Liver (tissue), 9 donors: Measurements from ENCODE around the gene C10orf71. TPM values are rescaled to one million over a fixed set of nuclear protein-coding genes. Genes with fewer than 3 reads are reported as not detected.

Source experiments
- DNase-seq: peaks from one replicate; pipeline ENCODE4 v3.0.0-alpha.2; 2017; ENCODE audit warnings: low spot score
- H3K27ac ChIP-seq, 2 donors: one replicate each; pipeline ENCODE4 v1.7.0; 2013; ENCODE audit warnings: inconsistent platforms in 2 of 2, low read length in 2 of 2, control low read depth in 1 of 2, low read depth in 1 of 2, mild to moderate bottlenecking in 1 of 2
- H3K27me3 ChIP-seq, 4 donors: one replicate each; pipeline versions ENCODE4 v1.6.1 to v1.7.0; 2013; ENCODE audit warnings: low read length in 3 of 4, inconsistent platforms in 1 of 4, mild to moderate bottlenecking in 1 of 4, moderate library complexity in 1 of 4; ENCODE audit not compliant: control insufficient read depth in 4 of 4, insufficient read depth in 4 of 4
- H3K36me3 ChIP-seq, 4 donors: one replicate each; pipeline versions ENCODE4 v1.6.1 to v1.7.0; 2013; ENCODE audit warnings: low read length in 3 of 4, mild to moderate bottlenecking in 3 of 4, low read depth in 1 of 4, moderate library complexity in 1 of 4; ENCODE audit not compliant: control insufficient read depth in 4 of 4, insufficient read depth in 3 of 4
- H3K4me1 ChIP-seq, 4 donors: one replicate each; pipeline versions ENCODE4 v1.6.1 to v1.7.0; 2013; ENCODE audit warnings: low read length in 3 of 4, mild to moderate bottlenecking in 3 of 4, moderate library complexity in 1 of 4; ENCODE audit not compliant: control insufficient read depth in 4 of 4, insufficient read depth in 4 of 4
- H3K4me3 ChIP-seq, 3 donors: one replicate each; pipeline versions ENCODE4 v1.6.1 to v1.7.0; 2013; ENCODE audit warnings: low read length in 3 of 3, control low read depth in 1 of 3, low read depth in 1 of 3, mild to moderate bottlenecking in 1 of 3
- H3K9ac ChIP-seq, 2 donors: one replicate each; pipeline ENCODE4 v1.7.0; 2013; ENCODE audit warnings: low read length in 2 of 2, mild to moderate bottlenecking in 2 of 2, moderate library complexity in 2 of 2, control low read depth in 1 of 2, low read depth in 1 of 2
- H3K9me3 ChIP-seq, 4 donors: one replicate each; pipeline versions ENCODE4 v1.6.1 to v1.7.0; 2013; ENCODE audit warnings: low read length in 3 of 4; ENCODE audit not compliant: control insufficient read depth in 4 of 4
- EGR1 ChIP-seq, 2 donors: IDR thresholded peaks; 2 replicates each; pipeline ENCODE4 v1.6.1; 2016 to 2018; ENCODE audit warnings: antibody characterized with exemption in 2 of 2, low read depth in 2 of 2
- FOXA1 ChIP-seq: IDR thresholded peaks from 2 replicates; pipeline ENCODE4 v1.6.1; 2016; ENCODE audit warnings: antibody characterized with exemption
- FOXA2 ChIP-seq: IDR thresholded peaks from 2 replicates; pipeline ENCODE4 v1.6.1; 2016; ENCODE audit warnings: antibody characterized with exemption
- GABPA ChIP-seq, 2 donors: IDR thresholded peaks in 1 of 2; conservative IDR thresholded peaks in 1 of 2; 2 replicates each; pipeline ENCODE4 v1.6.1; 2016; ENCODE audit warnings: antibody characterized with exemption in 2 of 2, mild to moderate bottlenecking in 1 of 2, moderate library complexity in 1 of 2
- HNF4A ChIP-seq, 2 donors: conservative IDR thresholded peaks; 2 replicates each; pipeline ENCODE4 v1.6.1; 2016; ENCODE audit warnings: antibody characterized with exemption in 2 of 2, mild to moderate bottlenecking in 2 of 2
- HNF4G ChIP-seq: IDR thresholded peaks from 2 replicates; pipeline ENCODE4 v1.6.1; 2016; ENCODE audit warnings: antibody characterized with exemption
- RAD21 ChIP-seq, 2 donors: IDR thresholded peaks; 2 replicates each; pipeline ENCODE4 v1.6.1; 2016; ENCODE audit warnings: antibody characterized with exemption in 2 of 2, mild to moderate bottlenecking in 2 of 2
- RXRA ChIP-seq, 2 donors: IDR thresholded peaks; 2 replicates each; pipeline ENCODE4 v1.6.1; 2017 to 2018; ENCODE audit warnings: antibody characterized with exemption in 2 of 2, mild to moderate bottlenecking in 1 of 2
- SP1 ChIP-seq: IDR thresholded peaks from 2 replicates; pipeline ENCODE4 v1.6.1; 2018; ENCODE audit warnings: antibody characterized with exemption, mild to moderate bottlenecking
- TAF1 ChIP-seq: conservative IDR thresholded peaks from 2 replicates; pipeline ENCODE4 v1.6.1; 2016; ENCODE audit warnings: antibody characterized with exemption, mild to moderate bottlenecking
- YY1 ChIP-seq: IDR thresholded peaks from 2 replicates; pipeline ENCODE4 v1.6.1; 2016; ENCODE audit warnings: antibody characterized with exemption, mild to moderate bottlenecking
- WGBS: extraction: QIAGEN DNeasy Blood & Tissue Kit; methylation state at CpG from one replicate; pipeline ENCODE4 v1.1.7; 2013; 5-methylcytosine and 5-hydroxymethylcytosine counted together
- polyA plus RNA-seq, 2 donors: library from polyadenylated mRNA; stranded (reverse) in 1 of 2; unstranded in 1 of 2; fragments of 200-250 nt in 1 of 2; fragments of >200 nt in 1 of 2; fragmentation: Nextera tagmentation in 1 of 2; extraction: Ambion mirVana in 1 of 2; gene quantifications; one replicate each; pipeline versions ENCODE4 v1.2.1 to v1.2.3, GENCODE V29; 2013 to 2015
- total RNA-seq, 2 donors: library from RNA; depleted of rRNA; stranded (reverse); fragments of >200 nt; gene quantifications; one replicate each; pipeline ENCODE4 v1.2.3, GENCODE V29; 2014
- TF ChIP-seq, protein P1 (sequence below): IDR thresholded peaks from 2 replicates; pipeline ENCODE4 v1.6.1; 2016; ENCODE audit warnings: antibody characterized with exemption
- TF ChIP-seq, protein P2 (sequence below): IDR thresholded peaks from 2 replicates; pipeline ENCODE4 v1.6.1; 2016; ENCODE audit warnings: antibody characterized with exemption
- TF ChIP-seq, protein P3 (sequence below): IDR thresholded peaks from 2 replicates; pipeline ENCODE4 v1.6.1; 2016; ENCODE audit warnings: antibody characterized with exemption, mild to moderate bottlenecking
- donor health status: healthy.
- donor health status: healthy.
- donor health status: healthy.
- donor health status: healthy.
- donor health status: healthy.

The C10orf71 gene
- total and polyA plus RNA-seq, 4 donors, result 0.03 TPM; not detected in 3

DNA sequence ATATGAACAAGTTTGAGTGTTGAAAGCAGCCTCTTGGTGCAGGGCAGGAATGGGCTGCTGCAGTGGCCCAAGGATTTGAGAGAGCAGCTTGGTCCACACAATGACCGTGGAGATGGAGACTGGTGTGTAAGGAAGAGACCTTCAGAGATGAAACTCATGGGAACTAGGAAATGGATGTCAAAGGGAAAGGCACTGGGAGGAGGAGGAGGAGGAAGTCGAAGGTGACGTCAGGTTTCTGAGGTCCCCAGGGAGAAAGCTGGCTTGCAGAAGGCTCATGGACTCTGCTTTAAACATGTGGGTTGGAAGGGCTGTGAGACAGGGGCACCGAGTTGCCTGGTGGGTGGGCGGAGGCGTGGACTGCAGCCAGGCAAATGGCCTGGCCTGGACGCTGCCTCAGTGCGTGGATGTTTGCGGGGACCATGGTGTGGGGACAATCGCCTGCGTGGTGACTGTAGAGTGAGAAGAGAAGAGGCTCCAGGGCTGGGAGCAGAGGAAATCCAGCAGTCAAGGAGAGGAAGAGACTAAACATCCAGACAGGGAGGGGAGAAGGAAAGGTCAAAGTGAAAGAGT lies 14.6 kb downstream of the C10orf71 start:
- no peak for DNase-seq
- no peaks in the 10 kb centered on the region for H3K4me1 ChIP-seq
- no peak for TF ChIP-seq RXRA (IDR thresholded peaks at IDR 0.05)
- no peak for TF ChIP-seq FOXA1
- no peak for TF ChIP-seq HNF4A (conservative IDR thresholded peaks at IDR 0.05)
- no peak for TF ChIP-seq EGR1 (IDR thresholded peaks at IDR 0.05; ENCODE audit: low read depth in 2 of 2)
- no peak for TF ChIP-seq GABPA (IDR thresholded peaks at IDR 0.05 in 1 of 2, conservative IDR thresholded peaks at IDR 0.05 in 1 of 2)
- no peak for TF ChIP-seq HNF4G
- no peak for TF ChIP-seq FOXA2
- TF ChIP-seq, protein P1, sequence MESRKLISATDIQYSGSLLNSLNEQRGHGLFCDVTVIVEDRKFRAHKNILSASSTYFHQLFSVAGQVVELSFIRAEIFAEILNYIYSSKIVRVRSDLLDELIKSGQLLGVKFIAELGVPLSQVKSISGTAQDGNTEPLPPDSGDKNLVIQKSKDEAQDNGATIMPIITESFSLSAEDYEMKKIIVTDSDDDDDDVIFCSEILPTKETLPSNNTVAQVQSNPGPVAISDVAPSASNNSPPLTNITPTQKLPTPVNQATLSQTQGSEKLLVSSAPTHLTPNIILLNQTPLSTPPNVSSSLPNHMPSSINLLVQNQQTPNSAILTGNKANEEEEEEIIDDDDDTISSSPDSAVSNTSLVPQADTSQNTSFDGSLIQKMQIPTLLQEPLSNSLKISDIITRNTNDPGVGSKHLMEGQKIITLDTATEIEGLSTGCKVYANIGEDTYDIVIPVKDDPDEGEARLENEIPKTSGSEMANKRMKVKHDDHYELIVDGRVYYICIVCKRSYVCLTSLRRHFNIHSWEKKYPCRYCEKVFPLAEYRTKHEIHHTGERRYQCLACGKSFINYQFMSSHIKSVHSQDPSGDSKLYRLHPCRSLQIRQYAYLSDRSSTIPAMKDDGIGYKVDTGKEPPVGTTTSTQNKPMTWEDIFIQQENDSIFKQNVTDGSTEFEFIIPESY, result no peak
- no peak overlapping the region for H3K27ac ChIP-seq
- H3K4me3 ChIP-seq, result no peak overlapping the region
- H3K9ac ChIP-seq, result no peak overlapping the region
- WGBS, result 82% methylated on average over 11 of the region's 11 CpGs
- no peaks in the 10 kb centered on the region for H3K27me3 ChIP-seq
- peaks cover 0 to 5% (median 2%) of the 10 kb centered on the region in 4 donors for H3K9me3 ChIP-seq
- no peaks in the 10 kb centered on the region for H3K36me3 ChIP-seq

DNA sequence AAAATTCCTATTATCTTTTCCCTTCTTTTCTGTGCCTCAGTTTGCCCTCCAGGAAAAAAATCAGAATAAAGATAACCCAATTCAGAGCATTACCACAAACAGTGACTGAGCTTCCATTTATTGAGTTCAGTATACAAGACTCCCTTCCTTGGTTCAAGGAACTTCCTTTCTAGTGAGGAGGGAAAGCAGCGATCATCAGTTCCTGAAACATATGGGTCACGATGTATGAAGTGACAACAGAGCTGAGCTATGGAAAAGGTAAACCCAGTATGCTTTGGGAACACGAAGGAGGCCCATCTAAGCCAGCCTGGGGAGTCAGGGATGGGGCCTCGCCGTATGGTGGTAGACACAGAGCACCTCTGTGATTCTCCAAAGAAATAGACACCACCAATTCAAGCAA lies 15.8 kb downstream of the C10orf71 start:
- no peaks in the 10 kb centered on the region for H3K27me3 ChIP-seq
- TF ChIP-seq GABPA (IDR thresholded peaks at IDR 0.05 in 1 of 2, conservative IDR thresholded peaks at IDR 0.05 in 1 of 2) (no peak), RXRA (IDR thresholded peaks at IDR 0.05) (no peak), TAF1 (no peak), SP1 (no peak), YY1 (no peak), FOXA2 (no peak), HNF4G (no peak)
- TF ChIP-seq, protein P2, sequence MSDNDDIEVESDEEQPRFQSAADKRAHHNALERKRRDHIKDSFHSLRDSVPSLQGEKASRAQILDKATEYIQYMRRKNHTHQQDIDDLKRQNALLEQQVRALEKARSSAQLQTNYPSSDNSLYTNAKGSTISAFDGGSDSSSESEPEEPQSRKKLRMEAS, result no peak
- TF ChIP-seq, protein P1, result no peak
- 87% methylated on average over 5 of the region's 5 CpGs for WGBS
- H3K4me1 ChIP-seq, result no peaks in the 10 kb centered on the region
- no peak overlapping the region for H3K4me3 ChIP-seq
- H3K9ac ChIP-seq, result no peak overlapping the region
- no peaks in the 10 kb centered on the region for H3K9me3 ChIP-seq
- no peak for DNase-seq
- H3K27ac ChIP-seq, result no peak overlapping the region
- H3K36me3 ChIP-seq, result no peaks in the 10 kb centered on the region

DNA sequence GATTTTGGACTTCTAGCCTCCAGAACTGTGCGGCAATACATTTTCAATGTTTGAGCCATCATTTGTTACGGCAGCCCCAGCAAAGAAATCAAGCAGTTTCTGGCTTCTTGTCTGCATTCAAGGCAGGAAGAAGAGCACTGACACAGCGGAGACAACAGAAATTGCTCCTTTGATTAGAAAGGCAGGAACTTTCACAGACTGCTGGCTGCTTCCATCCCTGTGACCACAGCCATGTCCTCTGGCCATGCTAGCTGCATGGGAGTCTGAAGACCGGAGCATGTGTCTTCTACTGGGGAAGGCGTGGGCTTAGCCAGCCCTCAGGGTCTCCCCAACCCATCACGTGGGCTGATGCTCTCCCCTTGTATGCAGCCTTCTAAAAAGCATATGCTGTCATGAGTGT lies 19.1 kb downstream of the C10orf71 start:
- Histone ChIP-seq H3K27ac (no peak overlapping the region), H3K9me3 (no peaks in the 10 kb centered on the region), H3K9ac (no peak overlapping the region), H3K36me3 (no peaks in the 10 kb centered on the region), H3K4me1 (no peaks in the 10 kb centered on the region), H3K27me3 (no peaks in the 10 kb centered on the region), H3K4me3 (no peak overlapping the region)
- WGBS, result 75% methylated on average over 6 of the region's 6 CpGs
- TF ChIP-seq RAD21 (IDR thresholded peaks at IDR 0.05), result peak in 1 of 2 donors; percentile 6
- TF ChIP-seq, protein P3, sequence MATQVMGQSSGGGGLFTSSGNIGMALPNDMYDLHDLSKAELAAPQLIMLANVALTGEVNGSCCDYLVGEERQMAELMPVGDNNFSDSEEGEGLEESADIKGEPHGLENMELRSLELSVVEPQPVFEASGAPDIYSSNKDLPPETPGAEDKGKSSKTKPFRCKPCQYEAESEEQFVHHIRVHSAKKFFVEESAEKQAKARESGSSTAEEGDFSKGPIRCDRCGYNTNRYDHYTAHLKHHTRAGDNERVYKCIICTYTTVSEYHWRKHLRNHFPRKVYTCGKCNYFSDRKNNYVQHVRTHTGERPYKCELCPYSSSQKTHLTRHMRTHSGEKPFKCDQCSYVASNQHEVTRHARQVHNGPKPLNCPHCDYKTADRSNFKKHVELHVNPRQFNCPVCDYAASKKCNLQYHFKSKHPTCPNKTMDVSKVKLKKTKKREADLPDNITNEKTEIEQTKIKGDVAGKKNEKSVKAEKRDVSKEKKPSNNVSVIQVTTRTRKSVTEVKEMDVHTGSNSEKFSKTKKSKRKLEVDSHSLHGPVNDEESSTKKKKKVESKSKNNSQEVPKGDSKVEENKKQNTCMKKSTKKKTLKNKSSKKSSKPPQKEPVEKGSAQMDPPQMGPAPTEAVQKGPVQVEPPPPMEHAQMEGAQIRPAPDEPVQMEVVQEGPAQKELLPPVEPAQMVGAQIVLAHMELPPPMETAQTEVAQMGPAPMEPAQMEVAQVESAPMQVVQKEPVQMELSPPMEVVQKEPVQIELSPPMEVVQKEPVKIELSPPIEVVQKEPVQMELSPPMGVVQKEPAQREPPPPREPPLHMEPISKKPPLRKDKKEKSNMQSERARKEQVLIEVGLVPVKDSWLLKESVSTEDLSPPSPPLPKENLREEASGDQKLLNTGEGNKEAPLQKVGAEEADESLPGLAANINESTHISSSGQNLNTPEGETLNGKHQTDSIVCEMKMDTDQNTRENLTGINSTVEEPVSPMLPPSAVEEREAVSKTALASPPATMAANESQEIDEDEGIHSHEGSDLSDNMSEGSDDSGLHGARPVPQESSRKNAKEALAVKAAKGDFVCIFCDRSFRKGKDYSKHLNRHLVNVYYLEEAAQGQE, result no peak
- DNase-seq, result no peak
